ENCODE results near the gene AMZ2.

DNA sequence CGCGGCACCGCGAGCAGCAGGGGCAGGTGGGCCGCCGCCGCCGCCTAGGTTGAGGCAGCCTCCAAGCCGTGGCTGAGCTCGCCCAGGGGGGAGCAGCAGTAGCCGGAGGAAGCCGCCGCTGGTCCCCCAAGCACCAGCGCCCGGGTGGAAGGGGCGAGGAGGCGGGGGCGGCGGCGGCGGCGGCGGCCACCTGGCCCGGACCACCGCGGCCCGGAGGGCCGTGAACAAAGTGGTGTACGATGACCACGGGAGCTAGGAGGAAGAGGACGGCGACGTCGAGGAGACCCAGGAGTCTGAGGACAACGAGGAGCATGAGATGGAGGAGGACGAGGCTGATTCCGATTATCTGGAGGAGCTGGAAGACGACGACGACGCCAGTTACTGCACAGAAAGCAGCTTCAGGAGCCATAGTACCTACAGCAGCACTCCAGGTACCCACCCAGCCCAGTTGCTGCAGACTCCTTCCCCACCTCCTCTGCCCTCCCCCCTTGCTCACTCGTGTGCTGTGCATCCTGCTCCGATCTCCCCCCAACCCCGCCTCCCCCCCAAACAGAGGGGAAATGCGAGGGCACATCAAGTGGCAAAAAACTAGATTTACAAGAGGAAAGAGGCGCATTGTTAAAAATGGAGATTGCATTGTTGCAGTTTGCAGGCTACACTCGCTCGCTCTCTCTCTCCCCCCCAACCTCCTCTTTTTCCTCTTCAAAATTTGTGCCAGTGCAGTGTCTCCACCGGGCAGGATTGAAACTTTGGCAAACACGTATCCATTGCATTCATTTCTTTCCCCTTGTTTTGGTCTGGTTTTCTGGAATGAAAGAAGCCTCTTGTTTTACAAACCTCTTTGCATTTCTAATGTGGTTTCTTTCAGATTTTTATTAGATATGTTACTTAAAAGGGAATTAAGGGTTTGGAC is 41.8 kb upstream of the AMZ2 start:
- TF ChIP-seq CTCF (IDR thresholded peaks at IDR 0.05) (no peak), POLR2A (IDR thresholded peaks at IDR 0.05) (no peak), POLR2AphosphoS5 (IDR thresholded peaks at IDR 0.05) (no peak)
